Measurements from ENCODE around the gene ARTN. TPM values are rescaled to one million over a fixed set of nuclear protein-coding genes. Genes with fewer than 3 reads are reported as not detected.

ARTN gene
- total RNA-seq, 1 experiment from 2014 or later = not detected

DNA sequence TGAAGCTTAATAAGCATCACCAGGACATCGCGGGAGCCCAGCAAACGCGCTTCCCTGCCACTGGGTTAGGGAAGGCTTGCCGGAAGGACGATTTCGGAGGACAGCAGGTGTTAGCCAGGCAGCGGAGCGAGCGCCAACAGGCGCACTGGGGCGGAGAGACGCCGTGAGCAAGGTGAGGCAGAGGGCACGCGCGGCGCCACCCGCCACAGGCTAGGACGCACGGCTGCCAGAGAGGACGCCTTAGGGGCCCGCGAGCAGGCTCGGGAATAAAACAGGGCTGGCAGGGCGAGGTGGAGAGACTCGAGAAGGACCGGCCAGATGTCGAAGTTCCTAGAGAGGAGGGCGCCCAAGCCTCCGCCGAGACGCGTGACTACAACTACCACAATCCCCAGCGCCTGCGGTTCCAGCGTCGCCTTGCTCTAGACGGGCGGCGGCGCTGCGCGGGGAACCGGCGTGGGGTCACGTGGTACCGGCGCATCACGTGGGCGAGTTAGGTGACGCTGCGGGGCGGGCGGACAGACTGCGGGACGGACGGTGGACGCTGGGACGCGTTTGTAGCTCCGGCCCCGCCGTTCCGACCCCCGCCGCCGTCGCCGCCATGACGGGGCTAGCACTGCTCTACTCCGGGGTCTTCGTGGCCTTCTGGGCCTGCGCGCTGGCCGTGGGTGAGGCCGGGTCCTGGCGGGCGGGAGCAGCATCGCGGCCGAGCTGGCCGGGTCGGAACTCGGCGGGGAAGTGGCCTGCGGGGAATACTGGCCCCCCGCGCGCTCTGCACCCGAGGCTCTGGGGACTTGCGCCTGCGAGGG lies 41.0 kb downstream of the ARTN start, which contains the start of gene ATP6V0B:
TSS of gene ATP6V0B (plus strand) at position 518 of the 806 bp plus-strand sequence. CDS start at position 599, 81 bp downstream.
- H3K4me3 ChIP-seq = peak within 1 kb of the TSS; percentile 76
- no peaks in the 10 kb centered on the region for H3K27me3 ChIP-seq
- H3K36me3 ChIP-seq = peaks cover 44% of the 10 kb centered on the region
- peak; percentile 95 for DNase-seq
- H3K9me3 ChIP-seq = no peaks in the 10 kb centered on the region

DNA sequence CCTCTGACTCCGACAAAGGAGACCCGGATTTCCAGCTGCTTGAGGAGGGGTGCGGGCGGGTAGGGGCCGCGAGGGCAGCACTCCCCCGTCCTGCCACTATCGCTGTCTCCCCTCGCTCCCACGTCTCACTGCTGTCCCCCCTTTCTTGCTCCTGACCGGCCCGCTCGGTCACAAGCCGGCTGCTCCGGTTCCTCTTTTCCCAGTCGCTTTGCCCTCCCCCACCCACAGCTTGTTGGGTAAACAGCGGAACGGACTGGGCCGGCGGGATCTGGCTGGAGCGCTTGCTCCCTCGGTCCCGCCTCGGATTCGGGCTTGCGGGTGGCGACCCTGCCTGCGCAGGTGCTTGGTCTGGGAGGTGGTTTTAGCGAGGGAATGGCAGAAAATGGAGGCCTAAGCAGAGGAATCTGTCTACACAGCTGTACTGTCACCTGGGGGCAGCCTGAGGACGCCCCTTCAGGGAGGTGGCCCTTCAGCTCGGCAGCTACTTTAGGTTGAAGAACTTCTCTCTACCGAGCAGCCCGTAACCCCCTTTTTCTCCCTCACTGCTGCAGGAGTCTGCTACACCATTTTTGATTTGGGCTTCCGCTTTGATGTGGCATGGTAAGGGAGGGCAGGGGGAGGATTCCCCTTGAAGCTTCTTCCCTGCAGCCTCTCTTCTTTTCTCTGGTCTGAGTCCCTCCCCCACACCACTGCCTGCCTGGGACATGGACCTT lies 41.8 kb downstream of the ARTN start:
- Histone ChIP-seq H3K4me3 (peak overlapping the region; percentile 76), H3K36me3 (peaks cover 42% of the 10 kb centered on the region), H3K9me3 (no peaks in the 10 kb centered on the region), H3K27me3 (no peaks in the 10 kb centered on the region)
- peak; percentile 34 for DNase-seq

DNA sequence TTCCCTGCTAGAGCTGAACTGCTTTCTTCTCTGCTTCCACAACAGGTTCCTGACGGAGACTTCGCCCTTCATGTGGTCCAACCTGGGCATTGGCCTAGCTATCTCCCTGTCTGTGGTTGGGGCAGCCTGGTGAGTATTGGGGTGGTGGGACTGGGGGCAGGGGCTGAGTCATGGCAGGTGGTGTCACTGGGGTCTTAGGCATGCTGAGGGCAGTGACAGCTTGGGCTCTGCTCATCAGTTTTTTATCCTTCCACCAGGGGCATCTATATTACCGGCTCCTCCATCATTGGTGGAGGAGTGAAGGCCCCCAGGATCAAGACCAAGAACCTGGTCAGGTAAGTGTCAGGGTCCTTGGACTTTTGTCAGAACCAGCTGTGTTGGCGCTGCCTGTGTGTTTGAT lies 42.4 kb downstream of the ARTN start:
- no peaks in the 10 kb centered on the region for H3K9me3 ChIP-seq
- peak overlapping the region; percentile 76 for H3K4me3 ChIP-seq
- H3K27me3 ChIP-seq = no peaks in the 10 kb centered on the region
- peaks cover 45% of the 10 kb centered on the region for H3K36me3 ChIP-seq
- DNase-seq = no peak

DNA sequence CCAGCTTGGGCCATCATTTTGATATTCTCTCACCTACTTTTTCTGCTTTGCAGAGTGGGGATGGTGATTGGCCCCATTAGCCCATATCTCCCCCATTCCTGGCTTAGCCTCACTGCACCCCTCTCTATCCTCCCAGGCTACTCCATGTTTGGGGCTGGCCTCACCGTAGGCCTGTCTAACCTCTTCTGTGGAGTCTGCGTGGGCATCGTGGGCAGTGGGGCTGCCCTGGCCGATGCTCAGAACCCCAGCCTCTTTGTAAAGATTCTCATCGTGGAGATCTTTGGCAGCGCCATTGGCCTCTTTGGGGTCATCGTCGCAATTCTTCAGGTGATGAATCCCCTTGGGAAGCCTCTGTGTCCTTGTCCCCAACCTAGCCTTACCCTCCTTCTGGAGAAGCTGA lies 43.3 kb downstream of the ARTN start:
- H3K27me3 ChIP-seq = no peaks in the 10 kb centered on the region
- no peak for DNase-seq
- H3K9me3 ChIP-seq = no peaks in the 10 kb centered on the region
- peaks cover 46% of the 10 kb centered on the region for H3K36me3 ChIP-seq
- H3K4me3 ChIP-seq = no peak overlapping the region; the same call in 1 of the 2 replicates

DNA sequence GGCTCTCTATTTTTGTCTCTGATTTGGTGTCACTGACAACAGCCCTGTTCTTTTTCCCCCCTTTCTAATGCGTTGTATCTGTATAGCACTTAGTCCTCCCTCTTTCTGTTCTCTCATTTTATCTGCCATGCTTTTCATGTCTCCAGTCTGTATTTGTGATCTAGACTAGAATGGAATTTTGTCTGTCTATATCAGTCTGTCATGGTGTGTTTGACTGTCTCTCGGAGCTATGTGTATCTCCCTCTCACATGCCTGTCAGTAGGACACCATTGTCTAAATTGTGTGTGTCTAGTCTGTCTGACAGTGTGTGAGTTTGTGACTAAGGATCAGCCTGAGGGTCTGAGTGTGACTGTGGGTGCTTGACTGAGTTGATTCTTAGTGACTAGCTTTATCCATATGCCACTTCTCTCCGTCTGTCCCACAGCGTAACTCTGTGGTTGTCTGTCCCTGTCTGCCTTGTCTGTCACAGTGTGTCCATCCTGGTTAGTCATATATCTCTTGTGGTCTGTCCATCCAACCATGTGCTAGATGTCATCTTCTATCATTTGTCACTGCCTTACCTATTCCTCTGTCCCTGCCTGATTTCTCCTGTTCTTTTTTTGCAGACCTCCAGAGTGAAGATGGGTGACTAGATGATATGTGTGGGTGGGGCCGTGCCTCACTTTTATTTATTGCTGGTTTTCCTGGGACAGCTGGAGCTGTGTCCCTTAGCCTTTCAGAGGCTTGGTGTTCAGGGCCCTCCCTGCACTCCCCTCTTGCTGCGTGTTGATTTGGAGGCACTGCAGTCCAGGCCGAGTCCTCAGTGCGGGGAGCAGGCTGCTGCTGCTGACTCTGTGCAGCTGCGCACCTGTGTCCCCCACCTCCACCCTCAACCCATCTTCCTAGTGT lies 44.0 kb downstream of the ARTN start:
- H3K36me3 ChIP-seq = peaks cover 45% of the 10 kb centered on the region
- H3K9me3 ChIP-seq = no peaks in the 10 kb centered on the region
- H3K27me3 ChIP-seq = no peaks in the 10 kb centered on the region
- H3K4me3 ChIP-seq = peak overlapping the region; percentile 68
- DNase-seq = no peak

DNA sequence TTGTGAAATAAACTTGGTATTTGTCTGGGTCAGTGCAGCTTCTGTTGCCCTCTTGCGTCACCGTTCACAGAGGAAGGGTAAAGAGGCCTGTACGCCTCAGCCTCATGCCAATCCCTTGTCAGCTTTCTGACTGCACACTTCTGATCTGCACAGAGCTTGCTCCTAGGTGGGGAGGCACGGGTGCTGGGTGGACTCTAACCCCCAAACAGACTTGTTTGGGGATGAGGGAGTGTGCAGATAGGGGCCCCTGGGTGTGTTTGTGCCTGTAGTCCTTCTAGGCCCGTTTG lies 44.6 kb downstream of the ARTN start:
- peak overlapping the region; percentile 68 for H3K4me3 ChIP-seq
- no peaks in the 10 kb centered on the region for H3K9me3 ChIP-seq
- DNase-seq = no peak
- H3K36me3 ChIP-seq = peaks cover 40% of the 10 kb centered on the region
- no peaks in the 10 kb centered on the region for H3K27me3 ChIP-seq

DNA sequence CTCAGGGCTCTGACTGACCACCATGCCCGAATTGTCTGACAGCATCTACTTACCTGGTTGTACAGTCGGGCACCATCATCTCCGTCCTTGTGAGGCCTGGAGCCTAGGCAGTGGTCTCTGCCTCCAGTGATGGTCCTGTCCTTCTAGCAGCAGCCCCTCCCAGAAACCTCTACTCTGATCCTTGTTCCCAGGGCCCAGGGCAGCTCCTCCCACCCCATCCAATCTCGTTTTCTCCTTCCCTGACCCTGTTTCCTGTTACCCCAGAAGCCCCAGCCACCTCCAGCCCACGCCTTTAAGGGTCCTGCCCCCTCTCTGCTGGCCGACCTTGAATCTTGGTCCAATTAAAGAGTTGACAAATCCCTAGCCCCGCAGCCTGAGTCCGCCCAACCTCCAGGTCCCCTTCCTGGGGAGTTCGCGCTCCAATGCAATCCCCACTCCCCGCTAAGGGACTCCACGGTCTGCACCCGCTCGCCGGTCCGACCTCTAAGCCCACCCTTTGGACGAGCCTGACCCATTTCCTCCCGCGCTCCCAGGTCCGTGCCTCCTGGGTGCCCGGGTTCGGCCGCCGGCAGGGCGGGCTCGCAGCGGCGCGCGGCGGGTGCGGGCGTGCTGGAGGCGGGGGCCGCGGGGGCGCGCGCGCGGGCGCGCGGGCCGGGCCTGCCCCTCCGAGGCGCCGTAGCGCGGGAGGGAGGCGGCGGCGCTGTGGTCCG lies 45.1 kb downstream of the ARTN start, which contains the start of gene B4GALT2:
TSS of gene B4GALT2 (plus strand) at position 660 of the 710 bp plus-strand sequence. CDS start 1,951 bp downstream, outside the sequence.
- peak within 1 kb of the TSS; percentile 68 for H3K4me3 ChIP-seq
- H3K9me3 ChIP-seq = no peaks in the 10 kb centered on the region
- peaks cover 40% of the 10 kb centered on the region for H3K36me3 ChIP-seq
- H3K27me3 ChIP-seq = no peaks in the 10 kb centered on the region
- DNase-seq = peak; percentile 70

DNA sequence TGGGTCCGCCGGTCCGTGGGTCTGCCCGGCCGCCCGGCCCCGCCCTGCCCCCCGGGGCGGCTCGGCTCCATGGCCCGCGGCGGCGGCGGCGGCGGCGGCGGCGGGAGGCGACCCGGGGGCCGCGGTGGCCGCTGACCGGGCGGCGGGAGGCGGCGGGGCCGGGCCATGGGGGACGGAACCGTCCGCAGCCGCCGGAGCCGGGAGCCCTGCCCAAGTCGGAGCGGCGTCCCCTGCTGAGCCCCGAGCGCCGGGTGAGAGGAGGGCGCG lies 45.6 kb downstream of the ARTN start:
- no peak for DNase-seq
- H3K36me3 ChIP-seq = peaks cover 40% of the 10 kb centered on the region
- H3K27me3 ChIP-seq = no peaks in the 10 kb centered on the region
- H3K4me3 ChIP-seq = peak overlapping the region; percentile 51
- no peaks in the 10 kb centered on the region for H3K9me3 ChIP-seq

DNA sequence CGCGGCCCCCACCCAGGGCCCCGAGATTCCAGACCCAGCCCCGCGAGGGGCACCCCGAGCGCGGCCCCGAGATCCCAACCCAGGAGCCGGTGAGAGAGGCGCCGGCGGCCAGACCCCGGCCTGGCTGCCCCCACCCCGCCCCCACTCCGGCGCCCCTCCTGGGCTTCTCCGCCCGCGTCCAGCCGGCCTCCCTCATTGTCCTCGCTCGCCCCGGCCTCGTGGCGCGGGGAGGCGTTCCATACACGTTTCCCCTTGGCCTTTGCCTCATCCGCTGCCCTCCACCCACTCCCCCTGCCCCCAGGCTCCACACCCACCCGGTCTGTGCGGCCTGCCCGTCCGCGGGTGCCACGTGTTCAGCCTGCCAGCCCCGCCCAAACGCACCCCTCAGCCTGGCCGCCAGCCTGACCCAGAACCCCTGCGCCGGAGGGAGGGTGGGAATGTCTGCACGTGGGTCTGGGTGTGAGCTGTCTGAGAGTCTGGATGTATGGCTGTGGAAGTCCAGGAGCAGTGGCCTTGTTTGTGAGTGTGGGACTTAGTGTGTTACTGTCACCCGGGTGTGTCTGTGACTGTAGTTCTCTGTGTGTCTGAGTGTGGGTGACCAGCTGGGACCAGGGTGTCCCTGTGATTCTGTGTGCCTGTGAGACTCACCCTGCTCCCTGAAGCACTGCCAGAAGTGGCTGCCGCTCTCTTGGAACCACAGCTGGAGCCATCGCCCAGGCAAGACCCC lies 46.1 kb downstream of the ARTN start:
- DNase-seq = peak; percentile 93
- Histone ChIP-seq H3K27me3 (no peaks in the 10 kb centered on the region), H3K36me3 (peaks cover 40% of the 10 kb centered on the region), H3K4me3 (peak overlapping the region; percentile 51), H3K9me3 (no peaks in the 10 kb centered on the region)

DNA sequence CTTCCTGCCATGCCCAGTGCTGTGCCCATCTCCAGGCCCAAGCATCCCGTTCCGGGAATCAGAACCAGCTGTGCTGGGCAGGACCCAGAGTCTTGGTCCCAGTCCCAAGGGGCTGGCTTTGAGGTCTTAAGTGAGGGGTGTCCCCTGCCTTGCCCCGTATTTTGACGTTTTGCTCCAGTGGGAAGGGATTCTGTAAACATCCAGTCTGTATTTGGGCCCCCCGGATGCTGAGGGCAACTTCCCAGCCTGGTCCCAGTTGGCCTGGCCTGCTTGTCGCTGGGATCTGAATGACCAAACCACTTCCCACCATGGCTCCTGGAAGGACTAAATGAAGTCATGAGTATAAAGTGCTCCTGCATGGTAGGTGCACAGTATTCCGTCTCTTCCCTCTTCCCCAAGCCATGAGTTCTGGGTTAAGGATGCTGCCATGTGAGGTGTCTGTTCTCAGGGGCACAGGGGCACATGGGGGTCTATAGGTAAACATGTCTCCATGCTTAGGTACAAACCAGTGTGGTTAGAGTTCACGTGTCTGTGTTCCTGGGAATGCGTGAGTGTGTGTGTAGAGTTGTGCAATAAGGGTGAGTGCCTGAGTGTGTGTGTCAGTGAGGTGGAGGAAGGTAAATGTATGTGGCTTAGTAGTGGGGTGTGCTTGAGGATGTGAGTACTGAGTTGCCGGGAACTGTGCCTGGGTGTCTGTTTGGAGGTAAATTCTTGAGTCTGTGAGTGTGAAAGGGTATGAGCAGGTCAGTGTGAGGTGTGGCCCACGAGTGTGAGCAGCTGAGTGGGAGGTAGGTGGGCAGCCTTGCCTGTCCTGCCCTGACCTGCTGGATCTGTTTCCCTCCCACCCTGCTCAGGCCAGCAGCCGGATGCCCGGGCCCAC lies 46.9 kb downstream of the ARTN start:
- Histone ChIP-seq H3K27me3 (no peaks in the 10 kb centered on the region), H3K9me3 (no peaks in the 10 kb centered on the region), H3K4me3 (peak overlapping the region; percentile 51), H3K36me3 (peaks cover 44% of the 10 kb centered on the region)
- no peak for DNase-seq

DNA sequence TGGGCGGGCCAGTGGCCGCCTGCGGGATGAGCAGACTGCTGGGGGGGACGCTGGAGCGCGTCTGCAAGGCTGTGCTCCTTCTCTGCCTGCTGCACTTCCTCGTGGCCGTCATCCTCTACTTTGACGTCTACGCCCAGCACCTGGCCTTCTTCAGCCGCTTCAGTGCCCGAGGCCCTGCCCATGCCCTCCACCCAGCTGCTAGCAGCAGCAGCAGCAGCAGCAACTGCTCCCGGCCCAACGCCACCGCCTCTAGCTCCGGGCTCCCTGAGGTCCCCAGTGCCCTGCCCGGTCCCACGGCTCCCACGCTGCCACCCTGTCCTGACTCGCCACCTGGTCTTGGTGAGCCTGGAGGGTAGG lies 47.5 kb downstream of the ARTN start:
- DNase-seq = no peak
- Histone ChIP-seq H3K4me3 (no peak overlapping the region), H3K36me3 (peaks cover 50% of the 10 kb centered on the region), H3K27me3 (no peaks in the 10 kb centered on the region), H3K9me3 (no peaks in the 10 kb centered on the region)

DNA sequence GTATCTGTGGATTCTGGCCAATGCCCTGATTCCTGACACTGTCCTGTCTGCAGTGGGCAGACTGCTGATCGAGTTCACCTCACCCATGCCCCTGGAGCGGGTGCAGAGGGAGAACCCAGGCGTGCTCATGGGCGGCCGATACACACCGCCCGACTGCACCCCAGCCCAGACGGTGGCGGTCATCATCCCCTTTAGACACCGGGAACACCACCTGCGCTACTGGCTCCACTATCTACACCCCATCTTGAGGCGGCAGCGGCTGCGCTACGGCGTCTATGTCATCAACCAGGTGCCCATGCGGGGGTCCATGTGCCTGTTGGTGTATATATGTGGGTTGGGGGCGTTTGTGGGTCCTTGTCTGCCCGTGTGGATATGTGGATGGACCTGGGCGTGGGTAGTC lies 48.0 kb downstream of the ARTN start:
- no peak for DNase-seq
- no peaks in the 10 kb centered on the region for H3K27me3 ChIP-seq
- H3K36me3 ChIP-seq = peaks cover 48% of the 10 kb centered on the region
- H3K4me3 ChIP-seq = no peak overlapping the region
- H3K9me3 ChIP-seq = no peaks in the 10 kb centered on the region

DNA sequence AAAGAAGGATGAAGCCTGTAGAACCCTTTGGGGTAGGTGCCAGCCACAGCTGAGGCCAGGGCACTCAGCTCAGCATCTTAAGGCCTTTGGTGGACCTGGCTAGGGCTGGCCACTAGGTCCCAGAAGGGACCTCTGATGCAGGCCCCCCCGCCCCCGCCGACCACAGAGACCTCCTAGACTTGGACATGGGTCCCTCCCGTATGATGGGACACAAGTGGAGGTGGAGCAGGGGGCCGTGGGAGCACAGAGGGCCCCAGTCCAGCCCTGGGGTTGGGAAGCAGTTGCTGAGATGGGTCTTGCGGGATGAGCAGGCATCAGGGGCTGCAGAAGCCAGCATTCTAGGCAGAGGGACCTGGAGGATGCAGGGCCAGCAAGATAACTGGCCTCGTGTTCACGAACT lies 48.6 kb downstream of the ARTN start:
- no peaks in the 10 kb centered on the region for H3K9me3 ChIP-seq
- no peak overlapping the region for H3K4me3 ChIP-seq
- H3K27me3 ChIP-seq = no peaks in the 10 kb centered on the region
- no peak for DNase-seq
- H3K36me3 ChIP-seq = peaks cover 45% of the 10 kb centered on the region

DNA sequence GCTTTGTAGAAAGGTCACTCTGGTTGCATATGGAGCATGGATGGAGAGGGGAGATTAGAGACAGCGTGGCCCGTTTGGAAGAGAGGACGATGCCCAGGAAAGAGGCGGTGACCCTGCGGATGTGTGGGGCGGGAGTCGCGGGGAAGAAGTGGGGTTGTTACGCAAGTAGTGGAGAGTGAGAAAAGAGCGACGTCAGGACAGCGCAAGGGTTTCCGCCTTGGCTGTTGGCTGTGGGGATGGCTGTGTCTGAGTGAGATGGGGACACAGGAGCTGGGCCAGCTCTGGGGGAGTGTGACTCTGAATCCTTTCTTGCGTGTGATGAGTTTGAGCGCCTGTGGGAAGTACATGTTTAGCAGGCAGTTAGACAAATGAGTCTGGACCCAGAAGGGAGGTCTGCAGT lies 49.2 kb downstream of the ARTN start:
- Histone ChIP-seq H3K36me3 (peaks cover 39% of the 10 kb centered on the region), H3K27me3 (no peaks in the 10 kb centered on the region), H3K9me3 (no peaks in the 10 kb centered on the region), H3K4me3 (no peak overlapping the region)
- no peak for DNase-seq

DNA sequence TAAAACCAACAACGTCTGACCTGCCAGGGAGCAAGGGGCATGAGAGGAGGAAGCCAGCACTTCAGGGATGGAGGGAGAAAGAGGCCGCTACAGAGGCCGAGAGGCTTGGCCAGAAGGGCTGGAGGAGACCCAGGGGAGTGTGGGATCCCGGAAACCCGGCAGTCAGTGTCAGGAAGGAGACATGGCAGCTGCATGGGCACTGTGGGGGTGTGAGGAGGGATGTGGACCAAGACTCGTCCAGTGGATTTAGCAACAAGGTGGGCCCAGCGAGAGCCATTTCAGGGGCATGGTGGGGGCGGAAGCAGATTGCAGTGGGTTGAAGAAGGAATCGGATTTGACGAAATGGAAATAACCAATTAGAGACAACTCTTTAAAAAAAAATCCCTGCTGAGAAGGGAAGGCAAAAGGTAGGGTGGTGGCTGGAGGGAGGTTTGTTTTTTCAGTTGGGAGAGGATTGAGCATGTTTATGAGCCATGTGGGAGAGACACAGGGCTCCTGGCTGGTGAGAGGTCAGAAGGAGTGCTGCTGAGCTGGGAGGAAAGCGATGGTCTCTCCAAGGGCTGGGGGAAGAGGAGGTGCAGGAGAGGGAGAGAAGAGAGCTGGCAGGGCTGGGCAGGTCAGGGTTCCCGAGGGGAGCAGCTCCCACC lies 49.8 kb downstream of the ARTN start:
- no peaks in the 10 kb centered on the region for H3K27me3 ChIP-seq
- DNase-seq = no peak
- H3K36me3 ChIP-seq = peaks cover 34% of the 10 kb centered on the region
- no peaks in the 10 kb centered on the region for H3K9me3 ChIP-seq
- H3K4me3 ChIP-seq = no peak overlapping the region

Measured in MG63 (cell line).